Peyer's patch (tissue), 4 donors: ENCODE measurements around the gene SDR42E1.

Source experiments
- POLR2A ChIP-seq, 2 donors: fragments of 450-650 bp; IDR thresholded peaks; one replicate each; pipeline ENCODE4 v1.5.1; 2017; ENCODE audit warnings: antibody characterized with exemption in 2 of 2, mild to moderate bottlenecking in 2 of 2, moderate library complexity in 2 of 2
- TF ChIP-seq, protein P1 (sequence below), 6 experiments: fragments of 450-650 bp in 4 of 6; fragments of 200-600 bp in 2 of 6; sonication (generic) in 1 of 6; IDR thresholded peaks; one replicate each; pipeline ENCODE4 v1.5.1; 2017 to 2019; ENCODE audit warnings: antibody characterized with exemption in 6 of 6, mild to moderate bottlenecking in 3 of 6, moderate library complexity in 1 of 6

DNA sequence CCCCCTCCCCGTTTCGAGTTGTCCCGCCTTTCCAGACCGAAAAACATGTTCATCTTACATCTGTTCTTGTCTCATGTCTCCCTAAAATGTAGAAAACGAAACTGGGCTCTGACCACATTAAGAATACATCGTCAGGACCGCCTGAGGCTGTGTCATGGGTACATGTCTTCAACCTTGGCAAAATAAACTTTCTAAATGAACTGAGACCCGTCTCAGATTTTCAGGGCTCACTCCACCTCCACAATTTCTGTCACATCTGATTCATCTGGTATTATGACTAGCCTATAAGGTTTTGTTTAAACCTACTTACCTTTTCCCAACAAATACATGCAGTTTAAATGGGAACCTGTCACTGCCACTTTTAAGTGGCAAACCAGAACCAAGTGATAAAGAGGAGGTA, 621 bp downstream of the SDR42E1 start:
- TF ChIP-seq, protein P1, sequence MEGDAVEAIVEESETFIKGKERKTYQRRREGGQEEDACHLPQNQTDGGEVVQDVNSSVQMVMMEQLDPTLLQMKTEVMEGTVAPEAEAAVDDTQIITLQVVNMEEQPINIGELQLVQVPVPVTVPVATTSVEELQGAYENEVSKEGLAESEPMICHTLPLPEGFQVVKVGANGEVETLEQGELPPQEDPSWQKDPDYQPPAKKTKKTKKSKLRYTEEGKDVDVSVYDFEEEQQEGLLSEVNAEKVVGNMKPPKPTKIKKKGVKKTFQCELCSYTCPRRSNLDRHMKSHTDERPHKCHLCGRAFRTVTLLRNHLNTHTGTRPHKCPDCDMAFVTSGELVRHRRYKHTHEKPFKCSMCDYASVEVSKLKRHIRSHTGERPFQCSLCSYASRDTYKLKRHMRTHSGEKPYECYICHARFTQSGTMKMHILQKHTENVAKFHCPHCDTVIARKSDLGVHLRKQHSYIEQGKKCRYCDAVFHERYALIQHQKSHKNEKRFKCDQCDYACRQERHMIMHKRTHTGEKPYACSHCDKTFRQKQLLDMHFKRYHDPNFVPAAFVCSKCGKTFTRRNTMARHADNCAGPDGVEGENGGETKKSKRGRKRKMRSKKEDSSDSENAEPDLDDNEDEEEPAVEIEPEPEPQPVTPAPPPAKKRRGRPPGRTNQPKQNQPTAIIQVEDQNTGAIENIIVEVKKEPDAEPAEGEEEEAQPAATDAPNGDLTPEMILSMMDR (IDR thresholded peaks at IDR 0.05) = no peak
- no peak for TF ChIP-seq POLR2A (IDR thresholded peaks at IDR 0.05)
